Activated CD8-positive, alpha-beta T cell treated with anti-CD3 and anti-CD28 coated beads for 36 hours (primary cell): ENCODE data around the gene BMP6. TPM values are rescaled to one million over a fixed set of nuclear protein-coding genes. Genes with fewer than 3 reads are reported as not detected.
"Not testable (repeated sequence)": the region's sequence is repeated elsewhere in the genome, so short reads cannot be mapped to it uniquely, and the experiment has no call there.

ENCODE experiments used
- ATAC-seq: fragments of 200-7000 bp; cut with Tn5 transposase; one replicate; pipeline ENCODE4 v1.10.0; 2021; ENCODE audit warnings: mild to moderate bottlenecking, moderate library complexity
- CTCF ChIA-PET: fragments of 350-600 bp; sonication (Branson Sonifier 250); formaldehyde crosslinking; loops from one replicate; lab custom pipeline; 2021; ENCODE audit warnings: antibody characterized with exemption; lab: Charles Lee
- POLR2A ChIA-PET: fragments of 350-600 bp; sonication (Branson Sonifier 250); formaldehyde crosslinking; loops from one replicate; lab custom pipeline; 2021; ENCODE audit warnings: antibody characterized with exemption; lab: Charles Lee
- DNase-seq: peaks from one replicate; pipeline ENCODE4 v3.0.0-alpha.2; 2020
- H3K27ac Mint-ChIP-seq: one replicate; pipeline ENCODE4 v1.8.0; 2021; ENCODE audit warnings: mild to moderate bottlenecking, mixed read lengths
- H3K27me3 Mint-ChIP-seq: one replicate; pipeline ENCODE4 v1.8.0; 2021; ENCODE audit warnings: mixed read lengths
- H3K36me3 Mint-ChIP-seq: one replicate; pipeline ENCODE4 v1.8.0; 2021; ENCODE audit warnings: low read depth, mixed read lengths
- H3K4me1 Mint-ChIP-seq: one replicate; pipeline ENCODE4 v1.8.0; 2021; ENCODE audit warnings: low read depth, mixed read lengths
- H3K4me3 Mint-ChIP-seq: one replicate; pipeline ENCODE4 v1.8.0; 2021; ENCODE audit warnings: mild to moderate bottlenecking, moderate library complexity, mixed read lengths
- H3K9me3 Mint-ChIP-seq: one replicate; pipeline ENCODE4 v1.8.0; 2021; ENCODE audit warnings: mixed read lengths
- CTCF ChIP-seq: fragments of 200-600 bp; IDR thresholded peaks from one replicate; pipeline ENCODE4 v1.8.0; 2022; ENCODE audit warnings: antibody characterized with exemption, mild to moderate bottlenecking
- intact Hi-C: fragments of 100-400 bp; cut with micrococcal nuclease; formaldehyde crosslinking; loops from one replicate; pipeline ENCODE4 v1.10.0; 2022
- total RNA-seq, 2 experiments: library from RNA; stranded (reverse); gene quantifications; one replicate each; pipeline ENCODE4 v1.2.3, GENCODE V29; 2021

BMP6 gene
- total RNA-seq, 2 experiments from 2014 or later: 0.09 to 0.18 TPM

GRCh38 chr6:7813704-7814103, 87.8 kb downstream of the BMP6 start:
- no peak for ATAC-seq
- Mint-ChIP-seq H3K27ac (no peak overlapping the region), H3K27me3 (peaks cover 5% of the 10 kb centered on the region), H3K4me1 (no peaks in the 10 kb centered on the region), H3K9me3 (no peaks in the 10 kb centered on the region), H3K36me3 (no peaks in the 10 kb centered on the region), H3K4me3 (no peak overlapping the region)
- intact Hi-C loops: no loop called here
- ChIA-PET POLR2A (no interaction called here), CTCF (interaction anchor here (0.6 kb wide), 2 partner anchors 91 to 161 kb away, joined by 3 read pairs; no protein-coding TSS in a partner anchor)
- TF ChIP-seq CTCF: no peak
- DNase-seq: no peak

- no peak overlapping the region for H3K4me3 Mint-ChIP-seq
- H3K36me3 Mint-ChIP-seq: no peaks in the 10 kb centered on the region
- H3K4me1 Mint-ChIP-seq: no peaks in the 10 kb centered on the region
- DNase-seq: no peak
- ATAC-seq: no peak
- intact Hi-C loops: no loop called here
- TF ChIP-seq CTCF: no peak
- no peak overlapping the region for H3K27ac Mint-ChIP-seq
- no peaks in the 10 kb centered on the region for H3K9me3 Mint-ChIP-seq
- CTCF ChIA-PET: no interaction called here
- H3K27me3 Mint-ChIP-seq: peaks cover 4% of the 10 kb centered on the region
- POLR2A ChIA-PET: no interaction called here
These were observed 89.8 kb downstream of the BMP6 start for GRCh38 chr6:7815716-7816115.

- intact Hi-C loops, H3K4me3 Mint-ChIP-seq, H3K36me3 Mint-ChIP-seq, H3K27me3 Mint-ChIP-seq, DNase-seq, H3K4me1 Mint-ChIP-seq, CTCF ChIA-PET, ATAC-seq, H3K9me3 Mint-ChIP-seq, H3K27ac Mint-ChIP-seq, POLR2A ChIA-PET: not testable (repeated sequence)
These were observed 91.3 kb downstream of the BMP6 start for GRCh38 chr6:7817184-7817583.

DNA sequence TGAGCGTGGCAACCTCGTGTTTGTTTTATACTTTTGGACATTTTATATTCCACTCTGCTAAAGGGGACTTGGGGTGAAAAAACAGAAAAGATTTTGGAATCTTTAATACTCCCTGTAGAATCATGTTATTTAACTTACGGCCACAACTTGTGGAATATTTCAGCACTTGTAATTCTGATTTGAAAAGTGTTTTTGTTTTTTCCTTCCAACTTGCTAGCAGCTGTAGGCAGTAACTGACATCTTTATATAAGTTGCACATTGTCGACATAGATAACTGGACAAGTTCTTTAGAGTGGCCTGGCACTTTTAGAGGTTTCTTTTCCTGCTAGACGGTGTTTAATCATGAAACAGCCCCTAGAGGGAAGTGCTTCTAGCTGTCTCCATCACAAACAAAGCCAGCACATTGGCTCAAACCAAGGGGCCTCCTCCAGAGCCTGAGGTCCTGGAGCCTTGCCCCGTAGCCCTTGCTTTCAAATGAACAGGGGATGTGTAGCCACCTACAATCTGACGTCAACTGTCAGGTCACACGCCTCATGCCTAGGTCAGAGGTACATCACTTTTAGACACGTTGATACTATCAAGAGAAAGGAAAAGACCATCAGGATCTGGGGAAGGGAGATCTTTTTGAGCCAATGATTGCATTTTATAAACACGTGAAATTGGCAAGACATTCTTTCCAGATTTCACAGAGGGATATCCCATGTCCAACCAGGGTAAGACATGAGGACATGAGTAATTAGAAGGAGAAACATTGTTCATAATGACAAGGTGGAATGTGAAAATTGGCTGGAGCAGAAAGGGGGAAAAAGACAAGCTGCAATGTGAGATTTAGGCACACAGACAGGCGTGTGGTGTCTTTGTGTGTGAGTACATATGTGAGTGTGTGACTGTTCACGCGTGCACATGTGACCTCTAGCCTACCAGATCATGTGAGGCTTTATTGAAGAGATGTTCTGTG, 92.6 kb downstream of the BMP6 start:
- ATAC-seq: no peak
- H3K4me3 Mint-ChIP-seq: no peak overlapping the region
- intact Hi-C loops: no loop called here
- H3K9me3 Mint-ChIP-seq: no peaks in the 10 kb centered on the region
- CTCF ChIA-PET: no interaction called here
- H3K4me1 Mint-ChIP-seq: no peaks in the 10 kb centered on the region
- TF ChIP-seq CTCF: no peak
- POLR2A ChIA-PET: no interaction called here
- no peak for DNase-seq
- H3K27ac Mint-ChIP-seq: no peak overlapping the region
- no peaks in the 10 kb centered on the region for H3K36me3 Mint-ChIP-seq
- peaks cover 11% of the 10 kb centered on the region for H3K27me3 Mint-ChIP-seq

DNA sequence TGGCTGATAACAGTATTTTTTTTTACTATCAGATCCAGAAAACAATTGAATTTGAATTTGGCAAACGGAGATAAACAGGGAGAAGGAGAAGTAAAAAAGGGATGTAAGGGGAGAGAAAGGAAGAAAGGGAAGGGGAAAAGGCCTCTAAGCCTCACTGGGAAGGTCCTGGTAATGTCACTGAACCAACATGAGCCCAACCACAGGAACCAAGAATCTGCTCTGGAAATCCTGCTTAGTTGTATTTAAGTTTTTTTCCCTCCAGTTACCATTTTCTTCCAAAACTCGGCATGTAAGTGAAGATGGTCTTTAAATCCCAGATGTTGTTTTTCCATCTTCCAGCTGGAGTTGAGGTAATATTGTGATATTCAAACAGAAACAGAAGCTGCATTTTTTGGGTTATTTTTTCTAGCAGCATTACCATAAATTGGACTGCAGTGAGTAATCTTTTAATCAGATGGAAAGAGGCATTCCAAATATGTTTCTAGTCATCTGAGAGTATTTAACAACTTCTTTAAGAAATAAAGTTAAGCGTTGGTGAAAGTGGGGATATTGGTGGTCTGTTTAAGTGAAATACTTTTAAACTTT, 93.6 kb downstream of the BMP6 start:
- H3K27me3 Mint-ChIP-seq: peaks cover 17% of the 10 kb centered on the region
- H3K27ac Mint-ChIP-seq: no peak overlapping the region
- no peak for DNase-seq
- H3K4me1 Mint-ChIP-seq: no peaks in the 10 kb centered on the region
- H3K9me3 Mint-ChIP-seq: no peaks in the 10 kb centered on the region
- CTCF ChIA-PET: interaction anchor here (1.2 kb wide), 1 partner anchor 97 kb away, joined by 3 read pairs; no protein-coding TSS in a partner anchor
- intact Hi-C loops: no loop called here
- POLR2A ChIA-PET: no interaction called here
- TF ChIP-seq CTCF: no peak
- H3K4me3 Mint-ChIP-seq: no peak overlapping the region
- ATAC-seq: no peak
- no peaks in the 10 kb centered on the region for H3K36me3 Mint-ChIP-seq
